Loucy (cell line): Measurements from ENCODE around the gene TMEM232.

Experiments used
- H2AFZ ChIP-seq: fragments of 200-600 bp; sonication (generic); 2 replicates; pipeline ENCODE4 v1.6.0; 2016; ENCODE audit warnings: antibody characterized with exemption, mild to moderate bottlenecking, low read length, moderate library complexity
- H3F3A ChIP-seq: fragments of 200-600 bp; 2 replicates; pipeline ENCODE4 v1.6.0; 2016; ENCODE audit warnings: antibody characterized with exemption, low read depth, mild to moderate bottlenecking
- H3K27me3 ChIP-seq: fragments of 200-600 bp; sonication (generic); 2 replicates; pipeline ENCODE4 v1.6.1; 2014; ENCODE audit warnings: low read length, mild to moderate bottlenecking; ENCODE audit not compliant: insufficient read depth, poor library complexity, severe bottlenecking
- H3K36me3 ChIP-seq: fragments of 200-600 bp; sonication (generic); 2 replicates; pipeline ENCODE4 v1.6.1; 2016; ENCODE audit warnings: low read length; ENCODE audit not compliant: insufficient read depth
- H3K4me1 ChIP-seq: fragments of 200-600 bp; sonication (generic); 2 replicates; pipeline ENCODE4 v1.5.1; 2014; ENCODE audit warnings: low read length, mild to moderate bottlenecking; ENCODE audit not compliant: insufficient read depth, poor library complexity, severe bottlenecking
- H3K4me2 ChIP-seq: fragments of 200-600 bp; sonication (generic); 2 replicates; pipeline ENCODE4 v1.6.0; 2014; ENCODE audit warnings: antibody characterized with exemption, low read length, low read depth, mild to moderate bottlenecking; ENCODE audit not compliant: poor library complexity, severe bottlenecking
- H3K4me3 ChIP-seq: fragments of 200-600 bp; sonication (generic); 2 replicates; pipeline ENCODE4 v1.5.1; 2014; ENCODE audit warnings: low read length, mild to moderate bottlenecking, mixed read lengths; ENCODE audit not compliant: poor library complexity, severe bottlenecking
- H3K79me2 ChIP-seq: fragments of 200-600 bp; sonication (generic); 2 replicates; pipeline ENCODE4 v1.6.1; 2014; ENCODE audit warnings: low read length; ENCODE audit not compliant: insufficient read depth
- H3K9ac ChIP-seq: fragments of 200-600 bp; sonication (generic); 2 replicates; pipeline ENCODE4 v1.6.0; 2014; ENCODE audit warnings: mild to moderate bottlenecking, low read depth, low read length, moderate library complexity; ENCODE audit not compliant: poor library complexity, severe bottlenecking
- H3K9me2 ChIP-seq: fragments of 200-600 bp; sonication (generic); replicated peaks from 2 replicates; pipeline ENCODE4 v1.6.1; 2016; ENCODE audit warnings: low read depth, low read length, mixed read lengths
- H3K9me3 ChIP-seq: fragments of 200-600 bp; sonication (generic); 2 replicates; pipeline ENCODE4 v1.6.1; 2014; ENCODE audit warnings: mild to moderate bottlenecking, antibody characterized with exemption, low read length, low read depth; ENCODE audit not compliant: insufficient read depth
- H4K20me1 ChIP-seq: fragments of 200-600 bp; sonication (generic); 2 replicates; pipeline ENCODE4 v1.6.0; 2014; ENCODE audit warnings: antibody characterized with exemption, low read length, mild to moderate bottlenecking; ENCODE audit not compliant: insufficient read depth, poor library complexity, severe bottlenecking
- CTCF ChIP-seq: fragments of 200-600 bp; sonication (generic); conservative IDR thresholded peaks from 2 replicates; pipeline ENCODE4 v1.5.1; 2014; ENCODE audit warnings: mild to moderate bottlenecking, antibody characterized with exemption, low read length
- EZH2phosphoT487 ChIP-seq: fragments of 200-600 bp; IDR thresholded peaks from 2 replicates; pipeline ENCODE4 v1.6.1; 2018; ENCODE audit warnings: antibody characterized with exemption, mild to moderate bottlenecking, moderate library complexity, borderline replicate concordance

The TMEM232 gene

GRCh38 chr5:110754181-110754580, 27.7 kb upstream of the TMEM232 start:
- no peaks in the 10 kb centered on the region for H3K27me3 ChIP-seq
- H4K20me1 ChIP-seq = no peaks in the 10 kb centered on the region
- H3K4me1 ChIP-seq = peaks cover 12% of the 10 kb centered on the region
- H3K9me3 ChIP-seq = no peaks in the 10 kb centered on the region
- no peaks in the 10 kb centered on the region for H3K9me2 ChIP-seq
- peaks cover 4% of the 10 kb centered on the region; the same call in 1 of the 2 replicates for H3K36me3 ChIP-seq
- TF ChIP-seq CTCF = no peak
- TF ChIP-seq EZH2phosphoT487 = no peak
- no peaks in the 10 kb centered on the region for H3F3A ChIP-seq
- no peak overlapping the region for H3K4me2 ChIP-seq
- H3K9ac ChIP-seq = no peak overlapping the region
- H3K4me3 ChIP-seq = no peak overlapping the region
- H2AFZ ChIP-seq = no peak overlapping the region
- H3K79me2 ChIP-seq = no peaks in the 10 kb centered on the region

DNA sequence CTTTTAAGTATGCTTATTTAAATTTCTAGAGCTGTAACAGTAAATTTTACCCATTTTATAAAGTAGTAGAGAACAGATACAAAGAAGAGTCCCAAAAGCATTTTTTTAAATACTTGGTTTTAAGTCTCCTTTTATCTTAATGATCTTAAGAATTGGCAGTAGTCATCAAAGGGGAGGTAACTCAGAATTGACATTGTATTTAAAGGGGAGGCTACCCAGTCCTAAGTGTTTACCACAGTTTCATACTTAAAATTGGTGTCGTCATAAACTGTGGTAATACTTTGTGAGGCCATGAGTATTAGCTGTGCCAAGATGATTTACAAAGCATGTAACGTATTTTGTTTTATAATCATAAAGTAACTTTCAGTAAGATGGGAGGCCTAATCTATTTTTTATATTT, 27.1 kb upstream of the TMEM232 start:
- Histone ChIP-seq H3K4me3 (no peak overlapping the region), H3K27me3 (no peaks in the 10 kb centered on the region), H3K79me2 (no peaks in the 10 kb centered on the region), H3K4me2 (no peak overlapping the region), H3K9me3 (no peaks in the 10 kb centered on the region), H3K9ac (no peak overlapping the region), H3K4me1 (peaks cover 12% of the 10 kb centered on the region), H3K9me2 (no peaks in the 10 kb centered on the region), H3F3A (no peaks in the 10 kb centered on the region), H2AFZ (no peak overlapping the region), H4K20me1 (no peaks in the 10 kb centered on the region), H3K36me3 (peaks cover 4% of the 10 kb centered on the region; the same call in 1 of the 2 replicates)
- TF ChIP-seq EZH2phosphoT487 (no peak), CTCF (no peak)

DNA sequence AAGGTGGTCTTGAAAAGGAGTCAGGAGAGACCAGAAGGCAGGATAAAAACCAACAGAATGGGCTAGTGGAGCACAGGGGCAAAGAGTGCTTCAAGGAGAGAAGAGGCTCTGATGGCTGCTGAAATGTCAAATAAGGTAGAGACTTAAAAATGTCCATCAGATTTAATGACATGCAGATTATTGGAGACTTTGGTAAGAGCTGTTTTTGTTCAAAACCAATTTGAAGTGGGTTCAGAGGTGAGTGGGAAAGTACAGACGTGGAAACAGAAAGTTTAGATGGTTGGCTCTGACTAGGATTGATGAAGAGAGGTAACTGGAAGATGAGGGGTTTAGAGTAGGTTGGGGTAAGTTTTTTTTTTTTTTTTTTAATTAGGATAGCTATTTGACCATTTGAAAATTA, 26.5 kb upstream of the TMEM232 start:
- Histone ChIP-seq H3K9ac (no peak overlapping the region), H3K4me1 (peaks cover 12% of the 10 kb centered on the region), H3K4me2 (no peak overlapping the region), H3K27me3 (no peaks in the 10 kb centered on the region), H2AFZ (no peak overlapping the region), H3K36me3 (peaks cover 4% of the 10 kb centered on the region; the same call in 1 of the 2 replicates), H3F3A (no peaks in the 10 kb centered on the region), H3K9me2 (no peaks in the 10 kb centered on the region), H3K79me2 (no peaks in the 10 kb centered on the region), H4K20me1 (no peaks in the 10 kb centered on the region), H3K4me3 (no peak overlapping the region), H3K9me3 (no peaks in the 10 kb centered on the region)
- TF ChIP-seq EZH2phosphoT487 = no peak
- TF ChIP-seq CTCF = no peak
